Thyroid gland (tissue), 4 donors: ENCODE measurements around the gene VWF. TPM values are rescaled to one million over a fixed set of nuclear protein-coding genes. Genes with fewer than 3 reads are reported as not detected.

Source experiments
- DNase-seq, 2 donors: peaks; one replicate each; pipeline ENCODE4 v3.0.0-alpha.2; 2019
- H3K27ac ChIP-seq, 3 donors: fragments of 200-600 bp; sonication (generic); 1 replicate in 2 of 3; 2 replicates in 1 of 3; pipeline ENCODE4 v1.5.1; 2016 to 2019; ENCODE audit warnings: mild to moderate bottlenecking in 1 of 3, moderate library complexity in 1 of 3
- H3K27me3 ChIP-seq: fragments of 200-600 bp; sonication (generic); one replicate; pipeline ENCODE4 v1.5.1; 2019
- H3K36me3 ChIP-seq, 2 donors: fragments of 200-600 bp; sonication (generic); one replicate each; pipeline ENCODE4 v1.5.1; 2016 to 2019
- H3K4me1 ChIP-seq, 2 donors: fragments of 200-600 bp; sonication (generic); one replicate each; pipeline ENCODE4 v1.5.1; 2017 to 2019
- H3K4me3 ChIP-seq, 3 donors: fragments of 200-600 bp; sonication (generic); replicated peaks in 1 of 3; 1 replicate in 2 of 3; 2 replicates in 1 of 3; pipeline ENCODE4 v1.5.1; 2016; ENCODE audit warnings: mild to moderate bottlenecking in 1 of 3
- H3K9me3 ChIP-seq: fragments of 200-600 bp; sonication (generic); one replicate; pipeline ENCODE4 v1.5.1; 2017
- POLR2A ChIP-seq, 2 donors: fragments of 450-650 bp; IDR thresholded peaks; one replicate each; pipeline ENCODE4 v1.6.1; 2017; ENCODE audit warnings: antibody characterized with exemption in 2 of 2, mild to moderate bottlenecking in 2 of 2, moderate library complexity in 1 of 2
- WGBS, 2 donors: methylation state at CpG; one replicate each; pipeline ENCODE4 v1.1.5; 2017; 5-methylcytosine and 5-hydroxymethylcytosine counted together
- intact Hi-C: fragments of 100-400 bp; cut with DNase I; formaldehyde crosslinking; loops from one replicate; pipeline ENCODE4 v1.15.1; 2023
- total RNA-seq, 4 donors: library from RNA; depleted of rRNA; stranded (reverse); fragments of >200 nt; gene quantifications; one replicate each; pipeline ENCODE4 v1.2.3, GENCODE V29; 2016
- TF ChIP-seq, protein P1 (sequence below), 6 experiments: fragments of 200-600 bp in 3 of 6; fragments of 450-650 bp in 3 of 6; sonication (generic) in 3 of 6; IDR thresholded peaks; one replicate each; pipeline ENCODE4 v1.5.1; 2016 to 2019; ENCODE audit warnings: antibody characterized with exemption in 6 of 6, mild to moderate bottlenecking in 2 of 6, inconsistent platforms in 1 of 6, moderate library complexity in 1 of 6

Gene VWF
- total RNA-seq, 4 donors from 2014 or later = 54.3 to 169 (median 98.5) TPM

DNA sequence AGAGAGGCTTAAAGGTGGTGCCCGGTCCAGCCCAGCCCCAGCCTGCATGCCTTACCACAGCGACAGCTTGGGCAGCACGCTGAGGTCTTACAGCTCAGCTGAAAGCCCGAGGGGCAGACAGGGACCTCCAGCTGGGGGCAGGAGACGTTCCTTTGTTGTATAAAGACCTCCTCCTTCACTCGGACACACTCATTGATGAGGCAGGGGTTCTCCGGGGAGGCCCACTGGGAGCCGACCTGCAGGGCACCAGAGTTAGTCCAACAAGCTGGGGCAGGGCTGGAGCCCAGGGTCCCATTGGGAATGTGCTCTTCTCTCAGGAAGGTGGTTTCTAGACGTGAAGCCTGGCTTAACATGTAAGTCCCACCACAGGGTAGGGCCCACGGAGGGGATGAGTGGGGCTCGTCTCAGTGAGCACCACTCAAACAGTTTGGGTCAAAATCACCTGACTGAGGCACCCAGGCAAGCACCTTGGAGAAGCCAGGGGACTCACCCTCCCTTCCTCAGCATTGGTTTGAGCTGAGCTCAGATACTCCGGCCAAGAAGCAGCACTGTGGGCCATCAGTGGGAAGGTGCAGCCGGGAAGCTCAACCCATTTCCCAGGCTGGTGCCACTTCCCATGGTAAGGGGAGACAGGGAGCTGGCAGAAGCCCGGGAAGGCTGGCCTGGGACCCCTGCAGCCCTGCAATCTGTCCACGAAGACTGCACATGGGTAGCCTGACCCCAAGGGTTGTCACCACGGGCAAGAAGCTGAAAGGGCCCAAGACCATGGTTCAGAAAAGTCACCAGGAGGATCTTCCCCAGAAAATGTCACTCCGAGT lies 155.1 kb downstream of the VWF start:
- H3K27me3 ChIP-seq = no peaks in the 10 kb centered on the region
- WGBS, 2 donors = 79 to 80% methylated on average over 4 to 17 of the region's 17 CpGs
- H3K4me3 ChIP-seq = no peak overlapping the region
- DNase-seq = no peak
- no peaks in the 10 kb centered on the region for H3K36me3 ChIP-seq
- no peaks in the 10 kb centered on the region for H3K4me1 ChIP-seq
- no peaks in the 10 kb centered on the region for H3K9me3 ChIP-seq
- intact Hi-C loops = no loop called here
- TF ChIP-seq, protein P1, sequence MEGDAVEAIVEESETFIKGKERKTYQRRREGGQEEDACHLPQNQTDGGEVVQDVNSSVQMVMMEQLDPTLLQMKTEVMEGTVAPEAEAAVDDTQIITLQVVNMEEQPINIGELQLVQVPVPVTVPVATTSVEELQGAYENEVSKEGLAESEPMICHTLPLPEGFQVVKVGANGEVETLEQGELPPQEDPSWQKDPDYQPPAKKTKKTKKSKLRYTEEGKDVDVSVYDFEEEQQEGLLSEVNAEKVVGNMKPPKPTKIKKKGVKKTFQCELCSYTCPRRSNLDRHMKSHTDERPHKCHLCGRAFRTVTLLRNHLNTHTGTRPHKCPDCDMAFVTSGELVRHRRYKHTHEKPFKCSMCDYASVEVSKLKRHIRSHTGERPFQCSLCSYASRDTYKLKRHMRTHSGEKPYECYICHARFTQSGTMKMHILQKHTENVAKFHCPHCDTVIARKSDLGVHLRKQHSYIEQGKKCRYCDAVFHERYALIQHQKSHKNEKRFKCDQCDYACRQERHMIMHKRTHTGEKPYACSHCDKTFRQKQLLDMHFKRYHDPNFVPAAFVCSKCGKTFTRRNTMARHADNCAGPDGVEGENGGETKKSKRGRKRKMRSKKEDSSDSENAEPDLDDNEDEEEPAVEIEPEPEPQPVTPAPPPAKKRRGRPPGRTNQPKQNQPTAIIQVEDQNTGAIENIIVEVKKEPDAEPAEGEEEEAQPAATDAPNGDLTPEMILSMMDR (IDR thresholded peaks at IDR 0.05) = no peak
- no peak for TF ChIP-seq POLR2A (IDR thresholded peaks at IDR 0.05)
- H3K27ac ChIP-seq = no peak overlapping the region

DNA sequence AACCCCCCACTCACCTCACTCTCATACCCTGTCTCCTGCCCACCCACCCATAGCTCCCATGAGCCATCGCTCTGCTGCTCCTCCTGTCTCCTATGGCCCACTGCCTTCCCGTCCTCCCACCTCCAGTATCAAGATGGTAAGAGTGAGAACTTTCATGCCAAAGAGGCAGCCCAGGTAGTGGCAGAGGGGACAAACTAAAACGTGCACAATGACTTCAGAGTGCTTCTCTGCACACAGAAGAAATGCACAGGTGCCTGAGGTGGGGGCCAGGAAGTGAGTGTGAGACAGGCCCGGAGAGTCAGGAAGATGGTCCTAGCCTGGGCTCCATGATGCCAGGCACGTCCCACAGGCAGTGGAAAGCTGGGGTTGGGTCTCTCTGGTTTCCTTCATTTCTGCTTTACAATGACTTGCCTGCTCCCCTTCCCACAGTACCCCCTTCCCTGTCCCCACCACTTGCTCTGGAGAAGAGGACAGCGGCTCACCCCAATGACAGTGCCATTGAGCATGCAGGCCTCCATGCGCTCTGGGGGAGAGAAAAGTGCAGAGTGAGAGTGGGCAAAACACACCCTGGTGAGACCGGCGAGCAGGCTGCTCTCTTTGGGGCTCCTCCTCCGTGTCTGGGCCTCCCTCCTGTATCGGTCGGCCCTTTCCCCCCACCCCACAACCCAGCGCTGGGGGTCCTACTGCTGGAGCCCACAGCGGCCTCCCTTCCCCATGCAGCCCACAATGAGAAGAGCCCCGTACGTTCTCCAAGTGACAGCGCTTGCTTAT lies 156.6 kb downstream of the VWF start:
- intact Hi-C loops = no loop called here
- Histone ChIP-seq H3K36me3 (no peaks in the 10 kb centered on the region), H3K27ac (no peak overlapping the region), H3K27me3 (no peaks in the 10 kb centered on the region), H3K9me3 (no peaks in the 10 kb centered on the region), H3K4me1 (no peaks in the 10 kb centered on the region), H3K4me3 (no peak overlapping the region)
- no peak for DNase-seq
- 81 to 89% methylated on average over 12 to 17 of the region's 17 CpGs for WGBS, 2 donors
- TF ChIP-seq, protein P1 (IDR thresholded peaks at IDR 0.05) = no peak
- TF ChIP-seq POLR2A (IDR thresholded peaks at IDR 0.05) = no peak

DNA sequence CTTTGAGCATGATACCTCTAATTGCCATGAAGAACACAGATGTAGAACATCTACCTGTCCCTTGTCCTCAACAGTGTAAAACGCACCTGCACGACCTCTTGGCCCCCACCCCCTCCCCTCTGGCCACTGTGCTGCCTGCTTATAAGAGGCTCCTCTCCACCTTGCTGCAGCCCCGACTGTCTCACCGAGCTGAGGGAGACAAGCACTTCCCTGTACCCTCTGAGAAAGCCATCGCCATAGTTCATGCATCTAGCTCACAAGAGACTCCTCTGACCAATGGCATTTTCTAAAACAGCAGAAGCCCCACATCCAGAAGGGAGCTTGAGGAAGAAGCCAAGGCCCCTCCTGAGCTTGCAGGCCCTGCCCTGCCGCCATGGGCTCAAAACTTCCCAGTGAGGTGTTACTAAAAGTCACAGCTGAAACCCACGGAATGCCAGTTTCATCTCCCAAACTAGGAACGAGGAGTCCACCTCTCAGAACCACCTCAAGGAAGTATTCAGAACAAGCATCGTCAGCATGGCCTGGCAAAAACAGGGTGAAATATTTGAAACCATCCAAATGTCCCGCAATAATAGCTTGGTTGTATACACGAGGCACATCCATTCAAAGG lies 157.9 kb downstream of the VWF start:
- Histone ChIP-seq H3K27me3 (no peaks in the 10 kb centered on the region), H3K9me3 (no peaks in the 10 kb centered on the region), H3K36me3 (no peaks in the 10 kb centered on the region), H3K4me1 (no peaks in the 10 kb centered on the region), H3K27ac (no peak overlapping the region), H3K4me3 (no peak overlapping the region)
- intact Hi-C loops = no loop called here
- TF ChIP-seq, protein P1 (IDR thresholded peaks at IDR 0.05) = no peak
- TF ChIP-seq POLR2A (IDR thresholded peaks at IDR 0.05) = no peak
- 75 to 80% methylated on average over 11 of the region's 11 CpGs for WGBS, 2 donors
- DNase-seq = no peak

DNA sequence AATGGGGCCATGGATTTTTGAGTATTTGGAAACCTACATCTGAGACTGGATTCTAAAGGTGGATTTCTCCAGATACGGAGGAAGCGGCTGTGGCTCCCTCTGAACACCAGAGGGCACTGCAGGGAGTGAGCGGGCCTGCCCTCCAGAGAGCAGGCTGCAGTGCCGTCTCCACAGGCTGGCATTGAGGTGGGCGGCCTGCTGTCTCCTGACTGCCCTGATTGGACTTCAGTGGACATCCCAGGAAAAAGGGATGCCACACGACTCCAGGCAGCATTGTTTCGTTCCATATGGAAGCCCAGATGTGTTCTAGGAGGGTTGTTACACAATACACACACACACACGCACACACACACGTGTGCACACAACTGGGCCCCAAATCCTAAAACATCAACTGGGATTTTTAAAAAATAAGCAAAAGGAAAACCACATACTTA lies 158.5 kb downstream of the VWF start:
- DNase-seq = peak; percentile 47 to 53
- intact Hi-C loops = no loop called here

More for the DNA sequence above, 158.5 kb downstream of the VWF start:
- no peaks in the 10 kb centered on the region for H3K4me1 ChIP-seq
- 29 to 34% methylated on average over 9 of the region's 9 CpGs for WGBS, 2 donors
- TF ChIP-seq, protein P1 (IDR thresholded peaks at IDR 0.05) = peak in 5 of 6 experiments; percentile 26 to 89 (median 52)
- no peak for TF ChIP-seq POLR2A (IDR thresholded peaks at IDR 0.05)
- no peaks in the 10 kb centered on the region for H3K36me3 ChIP-seq
- no peak overlapping the region for H3K4me3 ChIP-seq
- no peak overlapping the region for H3K27ac ChIP-seq
- no peaks in the 10 kb centered on the region for H3K27me3 ChIP-seq
- no peaks in the 10 kb centered on the region for H3K9me3 ChIP-seq
